ENCODE data around the gene WWC2. TPM values are rescaled to one million over a fixed set of nuclear protein-coding genes. Genes with fewer than 3 reads are reported as not detected.

WWC2 gene
- polyA plus RNA-seq, 2 of the 4 experiments (the other 2 are of a cell fraction): 14.9 to 26.9 TPM

- ChIA-PET CTCF (no interaction called here), POLR2A (interaction anchor here (0.6 kb wide), 1 partner anchor 345 kb away, joined by 3 read pairs; no protein-coding TSS in a partner anchor)
- DNase-seq (ENCODE audit: low read depth in 1 of 2, low spot score in 1 of 2) (no peak), FAIRE-seq (no peak), ATAC-seq (no peak)
- no peak for TF ChIP-seq HEYL (CRISPR knock-in tag; IDR thresholded peaks at IDR 0.05)
- TF ChIP-seq POLR2AphosphoS2 (conservative IDR thresholded peaks at IDR 0.05; ENCODE audit: low read length): no peak
- no peak for TF ChIP-seq RNF2 (IDR thresholded peaks at IDR 0.05; ENCODE audit: borderline replicate concordance, low read depth)
- no peak for TF ChIP-seq ZFP36 (IDR thresholded peaks at IDR 0.05; ENCODE audit: borderline replicate concordance, partially characterized antibody)
- no peak for TF ChIP-seq EHMT2 (IDR thresholded peaks at IDR 0.05; ENCODE audit: low read depth)
- TF ChIP-seq RCOR1 (IDR thresholded peaks at IDR 0.05; ENCODE audit: low read depth, low read length): no peak
- TF ChIP-seq EHF (CRISPR knock-in tag; IDR thresholded peaks at IDR 0.05): no peak
- no peak for TF ChIP-seq BCL3 (IDR thresholded peaks at IDR 0.05)
- no peak for TF ChIP-seq TP53 (CRISPR knock-in tag; IDR thresholded peaks at IDR 0.05)
- TF ChIP-seq RAD21 (conservative IDR thresholded peaks at IDR 0.05 in 1 of 2, IDR thresholded peaks at IDR 0.05 in 1 of 2): no peak
- no peak for TF ChIP-seq CHD2 (IDR thresholded peaks at IDR 0.05; ENCODE audit: low read length, partially characterized antibody)
- no peak for TF ChIP-seq HOXA7 (CRISPR knock-in tag; IDR thresholded peaks at IDR 0.05)
- TF ChIP-seq TFCP2L1 (CRISPR knock-in tag; IDR thresholded peaks at IDR 0.05): no peak
- TF ChIP-seq HOXB13 (CRISPR knock-in tag; IDR thresholded peaks at IDR 0.05; ENCODE audit: low read depth): no peak
- TF ChIP-seq SREBF2 (IDR thresholded peaks at IDR 0.05): no peak
- no peak for TF ChIP-seq GATA3 (IDR thresholded peaks at IDR 0.05; ENCODE audit: borderline replicate concordance)
- no peak for TF ChIP-seq MAX (IDR thresholded peaks at IDR 0.05)
- no peak for TF ChIP-seq HES2 (IDR thresholded peaks at IDR 0.05)
- no peak for TF ChIP-seq CTCF (IDR thresholded peaks at IDR 0.05)
- Histone ChIP-seq H3K9me3 (no peaks in the 10 kb centered on the region), H3K4me2 (no peak overlapping the region), H3K27ac (no peak overlapping the region), H3K4me3 (no peak overlapping the region), H3K4me1 (peaks cover 45% of the 10 kb centered on the region)
Observed at GRCh38 chr4:183132865-183133264, 33.8 kb downstream of the WWC2 start.

GRCh38 chr4:183136855-183137254 lies 37.8 kb downstream of the WWC2 start:
- CTCF ChIA-PET: interaction anchor here (1.4 kb wide), 1 partner anchor 125 kb away, joined by 4 read pairs; no protein-coding TSS in a partner anchor
- ATAC-seq: no peak
- 98% methylated on average over 3 of the region's 3 CpGs for WGBS (ENCODE audit: missing lambda C conversion rate)

GRCh38 chr4:183139058-183139750 lies 40.1 kb downstream of the WWC2 start:
- H3K9me3 ChIP-seq: no peaks in the 10 kb centered on the region
- DNase-seq (ENCODE audit: low read depth in 1 of 2, low spot score in 1 of 2) (no peak), FAIRE-seq (no peak), ATAC-seq (no peak)
- no peak overlapping the region for H3K27ac ChIP-seq
- H3K4me2 ChIP-seq: no peak overlapping the region
- CTCF ChIA-PET: no interaction called here
- 98% methylated on average over 4 of the region's 4 CpGs for WGBS (ENCODE audit: missing lambda C conversion rate)
- POLR2A ChIA-PET: no interaction called here
- no peak overlapping the region for H3K4me3 ChIP-seq
- H3K4me1 ChIP-seq: peaks cover 20% of the 10 kb centered on the region
- TF ChIP-seq FOSB (CRISPR knock-in tag; IDR thresholded peaks at IDR 0.05): no peak
- no peak for TF ChIP-seq RCOR1 (IDR thresholded peaks at IDR 0.05; ENCODE audit: low read depth, low read length)
- no peak for TF ChIP-seq ZC3H11A (IDR thresholded peaks at IDR 0.05)
- TF ChIP-seq HDAC2 (IDR thresholded peaks at IDR 0.05): no peak
- no peak for TF ChIP-seq HMGXB4 (CRISPR knock-in tag; IDR thresholded peaks at IDR 0.05; ENCODE audit: borderline replicate concordance)
- TF ChIP-seq EHF (CRISPR knock-in tag; IDR thresholded peaks at IDR 0.05): no peak
- no peak for TF ChIP-seq PBX3 (IDR thresholded peaks at IDR 0.05)
- no peak for TF ChIP-seq E2F6 (IDR thresholded peaks at IDR 0.05; ENCODE audit: borderline replicate concordance, low read depth)
- TF ChIP-seq FOXS1 (CRISPR knock-in tag; IDR thresholded peaks at IDR 0.05): no peak

More at GRCh38 chr4:183136855-183137254, 37.8 kb downstream of the WWC2 start:
- no peak overlapping the region for H3K27ac ChIP-seq
- peaks cover 17% of the 10 kb centered on the region for H3K4me1 ChIP-seq
- H3K9me3 ChIP-seq: no peaks in the 10 kb centered on the region
- FAIRE-seq: no peak
- no peak for DNase-seq (ENCODE audit: low read depth in 1 of 2, low spot score in 1 of 2)
- H3K4me2 ChIP-seq: no peak overlapping the region
- H3K4me3 ChIP-seq: no peak overlapping the region
- POLR2A ChIA-PET: no interaction called here
- no peak for TF ChIP-seq KDM5A (IDR thresholded peaks at IDR 0.05)
- no peak for TF ChIP-seq TFCP2L1 (CRISPR knock-in tag; IDR thresholded peaks at IDR 0.05)

All from A549 (cell line).